ENCODE results near the gene PSMA3.

PSMA3 gene

GRCh38 chr14:58213176-58213575 lies 31.5 kb upstream of the PSMA3 start:
- H3K4me3 ChIP-seq (ENCODE audit: low read length), result no peak overlapping the region
- no peak for TF ChIP-seq CTCF (conservative IDR thresholded peaks at IDR 0.05; ENCODE audit: low read length)
- no peak for DNase-seq (ENCODE audit: low read depth)

DNA sequence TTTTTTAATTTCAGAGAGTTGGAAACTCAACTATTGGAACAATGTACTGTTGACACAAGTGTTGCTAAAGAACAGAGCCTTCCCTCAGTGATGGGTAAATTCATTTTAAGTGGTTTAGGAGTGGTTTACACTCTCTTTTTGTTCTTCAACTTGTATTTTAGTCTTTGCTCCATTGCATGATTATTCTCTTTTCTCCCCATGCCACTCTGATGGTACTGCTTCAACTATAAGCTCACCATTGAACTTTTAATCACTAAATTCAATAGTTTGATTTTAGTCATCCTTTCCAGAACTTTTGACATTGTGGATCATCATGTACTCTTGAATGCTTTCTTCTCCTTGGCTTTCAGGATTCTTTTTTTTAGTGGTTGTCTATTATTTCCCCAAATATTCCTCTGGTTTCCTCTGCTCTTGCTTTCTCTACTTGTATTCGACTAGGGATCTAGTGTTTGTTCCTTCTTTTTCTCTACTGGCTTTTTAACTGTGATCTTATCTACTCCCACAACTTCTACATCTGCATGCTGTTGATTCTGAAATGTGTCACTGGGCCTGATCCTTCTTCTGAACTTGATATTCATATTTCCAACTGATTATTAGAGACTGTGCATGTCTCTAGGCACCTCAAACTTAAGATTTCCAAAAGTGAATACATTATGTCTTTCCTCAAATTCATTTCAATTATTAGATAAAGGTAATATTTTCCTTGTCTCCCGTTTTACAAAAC lies 29.3 kb upstream of the PSMA3 start:
- no peak for TF ChIP-seq CTCF (conservative IDR thresholded peaks at IDR 0.05; ENCODE audit: low read length)
- DNase-seq (ENCODE audit: low read depth), result no peak
- no peak overlapping the region for H3K4me3 ChIP-seq (ENCODE audit: low read length)

- no peak overlapping the region for H3K4me3 ChIP-seq (ENCODE audit: low read length)
- no peak for TF ChIP-seq CTCF (conservative IDR thresholded peaks at IDR 0.05; ENCODE audit: low read length)
- no peak for DNase-seq (ENCODE audit: low read depth)
Measured at GRCh38 chr14:58216544-58216943, 28.1 kb upstream of the PSMA3 start.

DNA sequence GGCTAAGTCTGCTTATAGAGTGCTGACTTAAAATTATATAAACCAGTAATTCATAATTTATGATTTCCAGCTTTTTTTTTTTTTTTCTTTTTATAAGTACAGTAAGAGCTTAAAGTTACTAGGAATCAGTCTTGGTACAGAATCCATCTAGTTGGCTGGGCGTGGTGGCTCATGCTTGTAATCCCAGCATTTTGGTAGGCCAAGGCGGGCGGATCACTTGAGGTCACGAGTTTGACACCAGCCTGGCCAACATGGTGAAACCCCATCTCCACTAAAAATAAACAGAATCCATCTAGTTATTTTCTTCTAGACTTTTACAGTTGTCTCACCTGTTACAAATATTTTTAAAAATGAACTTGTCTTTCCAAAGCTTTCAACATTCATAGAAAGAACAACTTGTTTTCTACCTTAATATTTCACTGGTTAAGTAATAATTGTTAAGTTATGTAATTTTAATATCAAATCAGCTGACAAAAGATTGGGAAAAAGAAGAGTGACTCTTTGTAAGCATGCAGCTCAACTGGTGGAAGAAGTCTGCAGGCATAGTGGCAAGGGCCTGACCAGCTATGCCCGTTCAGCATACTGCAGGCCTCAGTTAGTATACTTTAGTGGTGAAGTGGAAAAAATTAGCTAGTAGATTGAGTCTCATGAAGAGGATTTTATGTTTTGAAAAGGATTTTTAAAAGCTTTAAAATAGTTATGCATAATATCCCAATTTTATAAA lies 17.4 kb upstream of the PSMA3 start:
- no peak for TF ChIP-seq CTCF (conservative IDR thresholded peaks at IDR 0.05; ENCODE audit: low read length)
- no peak overlapping the region for H3K4me3 ChIP-seq (ENCODE audit: low read length)
- no peak for DNase-seq (ENCODE audit: low read depth)

GRCh38 chr14:58238252-58239243 lies 6.1 kb upstream of the PSMA3 start:
- H3K4me3 ChIP-seq (ENCODE audit: low read length), result peak overlapping the region; percentile 73
- no peak for DNase-seq (ENCODE audit: low read depth)
- no peak for TF ChIP-seq CTCF (conservative IDR thresholded peaks at IDR 0.05; ENCODE audit: low read length)

DNA sequence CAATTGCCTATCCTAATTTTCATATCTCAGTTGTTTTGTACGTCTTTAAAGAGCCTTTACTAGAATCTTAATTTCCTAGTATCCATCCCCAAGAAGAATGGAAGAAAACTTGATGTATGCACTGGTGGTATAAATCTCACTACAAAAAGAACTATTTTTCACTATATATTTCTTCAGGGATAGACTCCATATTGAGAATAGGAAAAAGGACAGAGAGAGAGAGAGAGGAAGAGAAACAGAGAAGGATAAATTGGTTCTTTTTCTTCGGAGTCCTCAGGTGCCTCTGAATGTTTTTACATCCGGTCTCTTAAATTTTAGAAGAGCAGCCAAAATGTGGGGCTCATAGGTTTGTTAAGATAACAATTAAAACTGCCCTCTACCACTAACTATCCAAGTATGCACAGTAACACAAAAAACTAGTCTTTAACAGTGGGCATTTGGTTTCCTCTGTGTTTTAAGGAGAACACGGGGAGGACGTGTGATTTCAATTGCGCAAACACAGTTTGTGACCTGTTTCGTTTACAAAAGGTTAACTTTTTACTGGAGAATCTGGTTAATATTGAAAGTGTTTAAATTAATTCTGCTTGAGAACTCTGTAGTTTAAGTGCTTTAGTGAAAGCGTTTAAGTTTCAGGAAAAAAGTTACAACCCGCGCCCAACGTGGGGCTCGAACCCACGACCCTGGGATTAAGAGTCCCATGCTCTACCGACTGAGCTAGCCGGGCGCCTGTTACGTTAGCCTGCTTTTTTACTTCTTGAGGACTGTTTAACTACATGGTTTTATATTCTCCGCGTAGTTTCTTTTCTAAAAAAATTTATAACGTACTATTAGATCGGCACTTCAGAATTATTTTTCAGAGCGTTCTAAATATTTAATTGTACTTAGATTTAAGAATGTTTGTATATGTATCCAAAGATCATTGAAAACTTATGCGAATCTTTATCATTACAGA lies 5.1 kb upstream of the PSMA3 start:
- peak; percentile 53 for DNase-seq (ENCODE audit: low read depth)
- TF ChIP-seq CTCF (conservative IDR thresholded peaks at IDR 0.05; ENCODE audit: low read length), result no peak
- H3K4me3 ChIP-seq (ENCODE audit: low read length), result peak overlapping the region; percentile 73

Data from AG10803 (cell line).